Fibroblast of peridontal ligament (primary cell): ENCODE results near the gene CTNNA3.

Experiments
- DNase-seq: peaks from one replicate; pipeline ENCODE4 v3.0.0-alpha.2; 2010; ENCODE audit errors: extremely low read depth

Gene CTNNA3

GRCh38 chr10:66877361-66877760, 818.6 kb downstream of the CTNNA3 start:
- DNase-seq, result no peak

- DNase-seq, result no peak
Observed at GRCh38 chr10:66869635-66870034, 826.4 kb downstream of the CTNNA3 start.

GRCh38 chr10:66862687-66863258, 833.2 kb downstream of the CTNNA3 start:
- no peak for DNase-seq

- DNase-seq, result no peak
Observed at GRCh38 chr10:66860376-66860945, 835.5 kb downstream of the CTNNA3 start.

- DNase-seq, result no peak
Observed at GRCh38 chr10:66852811-66853210, 843.2 kb downstream of the CTNNA3 start.

GRCh38 chr10:66848856-66849255, 847.1 kb downstream of the CTNNA3 start:
- no peak for DNase-seq

GRCh38 chr10:66844176-66844942, 851.6 kb downstream of the CTNNA3 start:
- peak; percentile 56 for DNase-seq

- no peak for DNase-seq
Observed at GRCh38 chr10:66843396-66843795, 852.6 kb downstream of the CTNNA3 start.

- no peak for DNase-seq
Observed at GRCh38 chr10:66842867-66843266, 853.1 kb downstream of the CTNNA3 start.

GRCh38 chr10:66842371-66842770, 853.6 kb downstream of the CTNNA3 start:
- no peak for DNase-seq

- DNase-seq, result no peak
Observed at GRCh38 chr10:66838656-66839055, 857.3 kb downstream of the CTNNA3 start.

GRCh38 chr10:66837990-66838389, 858.0 kb downstream of the CTNNA3 start:
- peak; percentile 64 for DNase-seq

- DNase-seq, result peak; percentile 42
Observed at GRCh38 chr10:66837335-66837734, 858.7 kb downstream of the CTNNA3 start.

- DNase-seq, result no peak
Observed at GRCh38 chr10:66836771-66837170, 859.2 kb downstream of the CTNNA3 start.

- peak; percentile 66 for DNase-seq
Observed at GRCh38 chr10:66836057-66836456, 859.9 kb downstream of the CTNNA3 start.

GRCh38 chr10:66835400-66835799, 860.6 kb downstream of the CTNNA3 start:
- DNase-seq, result no peak

- DNase-seq, result no peak
Observed at GRCh38 chr10:66834802-66835201, 861.2 kb downstream of the CTNNA3 start.

- DNase-seq, result no peak
Observed at GRCh38 chr10:66833861-66834260, 862.1 kb downstream of the CTNNA3 start.

- no peak for DNase-seq
Observed at GRCh38 chr10:66832781-66833422, 863.1 kb downstream of the CTNNA3 start.

GRCh38 chr10:66828957-66829356, 867.0 kb downstream of the CTNNA3 start:
- DNase-seq, result peak; percentile 26

- DNase-seq, result peak; percentile 83
Observed at GRCh38 chr10:66827353-66827752, 868.6 kb downstream of the CTNNA3 start.

- no peak for DNase-seq
Observed at GRCh38 chr10:66823301-66823700, 872.7 kb downstream of the CTNNA3 start.

- DNase-seq, result no peak
Observed at GRCh38 chr10:66822801-66823200, 873.2 kb downstream of the CTNNA3 start.
